GM18873 (cell line): ENCODE results near the gene DNM3.

Experiments used
- ATAC-seq: cut with Tn5 transposase; IDR thresholded peaks from one replicate; pipeline ENCODE4 v1.9.1; 2021; ENCODE audit warnings: mild to moderate bottlenecking, moderate library complexity, moderate number of reproducible peaks; ENCODE audit not compliant: unreplicated experiment, low FRiP score

DNM3 gene

GRCh38 chr1:172252321-172252720 lies 411.0 kb downstream of the DNM3 start:
- ATAC-seq, result no peak

- no peak for ATAC-seq
Measured at GRCh38 chr1:172252958-172253357, 411.7 kb downstream of the DNM3 start.

GRCh38 chr1:172254521-172255222 lies 413.4 kb downstream of the DNM3 start:
- no peak for ATAC-seq

- ATAC-seq, result no peak
Measured at GRCh38 chr1:172255223-172255560, 413.9 kb downstream of the DNM3 start.

- no peak for ATAC-seq
Measured at GRCh38 chr1:172265905-172266304, 424.6 kb downstream of the DNM3 start.

DNA sequence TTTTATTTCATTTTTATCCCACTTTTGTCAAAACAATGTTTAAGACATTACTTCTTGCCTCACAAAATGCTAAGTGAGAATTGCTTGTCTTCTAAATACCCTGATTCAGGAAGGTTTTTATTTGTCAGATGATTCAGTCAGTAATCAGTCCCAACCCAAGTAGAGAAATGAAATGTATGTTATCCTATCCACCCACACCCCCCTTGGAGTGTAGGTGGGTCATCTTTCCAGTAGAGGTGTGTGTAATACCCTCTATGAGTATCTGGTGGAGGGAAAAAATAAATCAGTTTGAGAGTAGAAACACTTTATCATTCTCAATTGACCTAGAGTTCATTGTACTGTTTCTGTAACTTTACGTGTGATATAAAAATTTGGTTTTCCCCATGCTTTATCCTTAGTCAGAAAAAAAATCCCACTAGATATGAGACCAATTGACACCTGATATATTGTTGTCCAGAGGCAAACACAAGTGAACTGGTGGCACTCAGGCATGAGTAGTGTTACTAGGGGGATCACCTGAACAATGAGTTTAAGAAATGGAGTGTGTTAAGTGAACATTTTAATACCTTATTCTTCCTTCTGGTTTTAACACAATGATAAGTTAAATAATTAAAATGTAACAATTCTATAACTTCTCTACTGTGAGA lies 425.4 kb downstream of the DNM3 start:
- no peak for ATAC-seq

DNA sequence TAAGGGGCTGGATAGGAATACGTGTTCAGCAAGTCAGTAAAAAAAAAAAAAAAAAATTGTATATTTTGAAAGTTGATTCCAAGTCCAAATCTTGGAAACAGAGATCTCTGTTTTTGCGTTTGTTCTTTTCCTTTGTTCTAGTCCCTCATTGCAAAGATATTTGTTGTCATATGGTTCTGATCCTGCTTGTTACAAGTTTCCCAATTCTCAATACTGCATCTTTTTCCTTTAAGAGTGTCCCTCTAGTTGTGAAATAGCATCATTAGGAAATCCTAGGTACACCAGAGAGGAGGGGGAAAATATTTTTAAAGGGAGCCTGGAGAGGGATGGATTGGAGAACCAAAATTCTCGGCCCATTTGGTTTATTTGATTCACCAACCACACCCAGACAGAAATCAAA lies 426.9 kb downstream of the DNM3 start:
- ATAC-seq, result no peak

DNA sequence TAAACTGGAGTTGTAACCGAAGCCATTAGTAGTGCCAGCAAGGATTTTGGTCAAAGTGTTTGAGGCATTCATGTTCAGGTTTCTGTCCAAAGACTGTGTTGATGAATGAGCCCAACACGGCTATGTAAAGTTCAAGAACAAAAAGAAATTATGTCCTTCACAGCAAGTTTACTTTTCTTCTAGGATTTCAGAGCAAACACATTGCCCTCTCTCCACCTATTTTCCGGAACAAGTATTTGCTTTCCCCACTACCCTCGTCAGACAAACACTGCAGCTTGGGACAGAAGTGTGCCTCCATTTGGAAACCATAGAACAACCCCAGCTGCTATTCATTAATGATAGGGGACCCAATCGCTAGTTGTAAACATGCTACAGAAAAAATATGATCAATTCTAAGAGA lies 427.8 kb downstream of the DNM3 start:
- ATAC-seq, result no peak

GRCh38 chr1:172269644-172270043 lies 428.3 kb downstream of the DNM3 start:
- no peak for ATAC-seq

DNA sequence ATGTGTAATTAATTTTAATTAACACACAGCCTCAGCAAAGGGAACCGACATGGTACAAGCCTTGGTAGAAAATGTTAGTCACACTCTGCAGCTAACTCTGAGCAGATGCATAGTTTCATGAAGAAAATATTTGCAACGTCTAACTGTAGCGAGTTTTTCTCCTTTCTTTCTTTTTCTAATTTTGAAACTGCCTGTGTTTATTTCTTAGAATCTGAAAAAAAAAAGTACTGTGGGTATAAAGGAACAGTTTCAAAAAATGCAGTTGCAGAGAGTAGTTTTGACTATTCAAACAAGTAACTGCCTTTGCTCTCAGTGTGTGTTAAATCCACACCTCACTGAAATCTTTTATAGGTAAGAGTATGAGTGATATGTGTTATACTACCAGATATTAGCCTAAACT lies 429.3 kb downstream of the DNM3 start:
- ATAC-seq, result no peak

- ATAC-seq, result no peak
Measured at GRCh38 chr1:172272087-172272486, 430.8 kb downstream of the DNM3 start.

DNA sequence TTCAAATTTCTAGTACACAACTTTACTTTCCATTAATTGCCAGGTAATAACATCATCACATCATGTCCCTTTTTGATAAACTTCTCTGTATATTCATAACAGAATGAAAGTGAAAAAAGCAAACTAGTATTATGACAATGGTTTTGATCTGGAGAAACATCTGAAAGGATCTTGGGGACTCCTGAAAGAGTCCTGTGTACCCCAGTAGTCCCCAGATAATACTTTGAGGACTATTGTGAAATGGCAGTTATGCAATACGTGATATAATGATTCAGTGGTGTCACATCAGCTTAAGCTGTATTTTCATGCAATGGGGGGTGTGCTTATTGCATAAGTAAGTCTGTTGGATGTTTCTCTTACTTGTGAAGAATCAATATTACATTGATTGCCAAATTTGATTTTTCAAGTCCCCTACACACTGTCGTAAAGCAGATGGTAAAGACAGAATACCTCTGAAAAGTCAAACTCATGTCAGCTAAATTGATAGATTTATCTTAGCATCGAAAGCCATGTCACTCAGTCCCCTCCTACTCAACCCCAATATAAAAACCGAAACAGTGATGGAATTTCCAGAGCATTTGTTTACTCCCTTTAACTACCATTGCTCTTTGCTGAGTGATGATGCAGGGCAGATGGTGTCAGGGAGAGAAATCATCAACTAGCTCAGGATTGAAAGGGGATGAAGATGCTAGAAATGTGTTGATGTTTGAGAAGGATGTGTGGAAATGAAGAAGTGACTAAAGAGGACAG lies 432.5 kb downstream of the DNM3 start:
- ATAC-seq, result no peak

DNA sequence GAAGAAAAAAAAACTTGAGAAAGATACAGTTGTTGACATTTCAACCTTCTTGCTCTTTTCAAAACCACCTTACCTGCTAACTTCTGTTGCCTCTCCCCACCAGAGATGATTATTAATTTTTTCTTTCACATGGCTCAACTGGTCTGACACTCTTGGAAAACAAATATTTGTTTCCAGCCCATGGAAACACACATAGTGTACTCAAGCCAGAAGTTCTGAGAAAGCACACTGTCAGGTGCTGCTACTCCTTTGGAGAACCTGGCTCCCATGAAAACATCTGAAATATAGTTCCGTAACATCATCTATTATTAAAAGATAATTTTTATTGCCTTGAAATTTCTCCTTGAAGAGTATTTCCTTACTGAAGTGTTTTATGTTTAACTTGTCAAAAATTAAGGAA lies 434.2 kb downstream of the DNM3 start:
- no peak for ATAC-seq

DNA sequence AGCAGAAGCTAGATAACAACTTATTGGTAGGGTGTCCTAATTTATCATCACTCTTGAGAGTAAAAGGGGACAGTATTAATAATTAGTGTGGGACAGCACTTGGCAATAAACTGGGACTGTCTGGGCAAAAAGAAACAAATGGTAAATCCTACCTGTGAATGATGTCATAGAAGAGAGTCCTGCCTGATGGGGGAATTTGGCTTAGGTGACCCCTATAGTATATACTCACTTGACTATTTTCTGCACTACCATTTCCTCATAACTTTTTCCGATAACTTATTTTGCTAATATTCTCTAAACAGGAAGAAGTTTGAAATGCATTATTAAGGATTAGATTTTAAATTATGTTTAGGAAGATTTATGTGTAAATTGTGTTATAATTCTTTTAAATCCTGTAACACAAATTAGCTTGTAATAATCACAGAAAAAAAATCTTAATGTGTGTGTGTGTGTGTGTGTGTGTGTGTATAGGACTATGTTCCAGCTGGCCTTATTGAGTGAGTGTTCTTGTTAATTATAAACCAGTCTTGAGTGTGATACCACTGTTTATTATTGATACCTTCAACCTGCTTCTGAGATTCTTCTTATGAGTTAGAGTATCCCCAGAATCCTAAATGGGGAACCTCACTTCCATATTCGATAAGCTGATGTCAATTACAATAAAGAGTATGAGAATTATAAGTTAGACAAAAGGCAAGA lies 435.0 kb downstream of the DNM3 start:
- ATAC-seq, result no peak

DNA sequence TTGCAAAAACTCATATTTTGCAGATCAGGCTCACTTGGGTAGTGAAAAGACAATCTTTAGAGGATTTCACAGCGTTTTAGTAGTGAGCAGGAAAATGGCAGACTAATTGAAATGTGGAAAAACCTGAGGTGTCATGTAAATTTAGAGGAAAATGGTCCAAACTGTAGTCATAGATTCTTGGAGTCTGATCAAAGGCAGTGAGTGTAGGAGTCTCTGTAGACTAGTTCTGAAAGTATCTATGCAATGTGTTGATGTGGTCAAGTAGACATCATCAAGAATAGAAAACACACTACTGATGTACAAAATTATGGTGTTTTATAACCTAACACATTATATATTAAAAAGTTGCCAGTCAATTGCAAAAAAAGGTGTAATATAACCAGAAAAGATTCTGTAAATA lies 436.0 kb downstream of the DNM3 start:
- no peak for ATAC-seq

GRCh38 chr1:172277989-172278388 lies 436.7 kb downstream of the DNM3 start:
- ATAC-seq, result no peak

DNA sequence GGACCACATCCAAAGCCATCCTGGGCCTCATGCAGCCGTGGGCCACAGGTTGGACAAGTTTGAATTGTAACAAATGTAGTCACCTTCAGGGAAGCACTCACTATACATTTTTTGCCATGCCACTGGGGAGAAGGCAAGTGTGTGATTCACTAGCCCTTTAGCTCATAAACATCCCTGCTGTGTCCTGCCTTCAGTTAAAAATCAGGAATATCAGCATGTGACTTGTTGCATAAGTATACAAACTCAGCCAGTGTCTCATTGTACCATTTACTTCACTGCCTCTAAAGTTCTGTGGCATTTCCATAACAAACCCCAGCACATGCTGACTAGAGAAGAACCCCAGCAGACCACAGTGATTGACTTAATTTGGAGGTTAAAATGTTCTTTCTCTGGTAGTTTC lies 437.2 kb downstream of the DNM3 start:
- no peak for ATAC-seq

- no peak for ATAC-seq
Measured at GRCh38 chr1:172279939-172280636, 438.8 kb downstream of the DNM3 start.

- no peak for ATAC-seq
Measured at GRCh38 chr1:172283766-172284165, 442.5 kb downstream of the DNM3 start.

DNA sequence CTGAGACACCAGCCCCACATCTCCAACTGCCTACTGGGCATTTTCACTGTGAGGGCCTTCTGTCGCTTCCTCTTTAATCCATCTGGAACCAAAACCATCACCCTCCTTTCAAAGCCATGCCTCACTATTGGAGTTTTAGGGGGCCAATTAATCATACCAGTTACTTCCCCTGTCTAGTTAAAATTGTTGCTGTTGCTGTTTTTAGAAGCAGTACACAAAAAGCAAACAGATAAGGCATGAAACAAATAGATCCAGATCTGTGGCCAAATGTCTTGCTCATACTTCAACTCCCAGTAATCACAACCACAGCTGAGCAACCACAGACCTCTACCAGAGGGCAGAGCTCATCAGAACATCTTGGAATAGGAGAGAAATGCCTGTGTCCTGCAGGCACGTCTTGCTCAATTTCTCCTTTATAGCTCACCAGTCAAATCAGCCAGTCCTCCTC lies 445.4 kb downstream of the DNM3 start:
- ATAC-seq, result no peak

- ATAC-seq, result no peak
Measured at GRCh38 chr1:172287208-172287607, 445.9 kb downstream of the DNM3 start.
